Measurements from ENCODE around the gene CCDC154. TPM values are rescaled to one million over a fixed set of nuclear protein-coding genes. Genes with fewer than 3 reads are reported as not detected.

The CCDC154 gene
- total RNA-seq, 4 donors from 2014 or later, result 0.34 to 3.5 (median 0.39) TPM; not detected in 1

DNA sequence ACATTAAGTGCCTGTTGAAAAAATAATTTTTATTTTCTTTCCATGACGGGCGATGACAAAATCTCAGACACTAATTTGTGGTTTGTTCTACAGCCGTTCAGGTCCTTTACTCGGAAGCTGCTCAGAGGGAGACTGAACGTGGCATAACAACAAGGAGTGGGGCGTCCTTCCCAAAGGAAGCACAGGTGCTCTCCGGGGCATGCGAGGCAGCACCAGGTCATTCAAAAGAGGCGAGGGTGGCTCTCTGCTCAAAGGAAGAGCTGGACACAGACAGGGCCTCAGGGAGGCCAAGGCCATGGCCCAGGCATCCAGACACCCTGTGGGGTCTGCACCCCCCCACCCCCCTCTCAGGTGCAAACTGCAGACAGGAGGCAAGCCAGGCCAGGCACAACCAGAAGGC lies 46.0 kb downstream of the CCDC154 start:
- Histone ChIP-seq H3K36me3 (peaks cover 94% of the 10 kb centered on the region), H3K9me3 (no peaks in the 10 kb centered on the region), H3K27ac (no peak overlapping the region), H3K27me3 (no peaks in the 10 kb centered on the region), H3K4me3 (no peak overlapping the region), H3K4me1 (no peaks in the 10 kb centered on the region)
- no peak for DNase-seq (ENCODE audit: low spot score in 2 of 2)
- WGBS, result 95% methylated on average over 9 of the region's 9 CpGs
- TF ChIP-seq, protein P1, sequence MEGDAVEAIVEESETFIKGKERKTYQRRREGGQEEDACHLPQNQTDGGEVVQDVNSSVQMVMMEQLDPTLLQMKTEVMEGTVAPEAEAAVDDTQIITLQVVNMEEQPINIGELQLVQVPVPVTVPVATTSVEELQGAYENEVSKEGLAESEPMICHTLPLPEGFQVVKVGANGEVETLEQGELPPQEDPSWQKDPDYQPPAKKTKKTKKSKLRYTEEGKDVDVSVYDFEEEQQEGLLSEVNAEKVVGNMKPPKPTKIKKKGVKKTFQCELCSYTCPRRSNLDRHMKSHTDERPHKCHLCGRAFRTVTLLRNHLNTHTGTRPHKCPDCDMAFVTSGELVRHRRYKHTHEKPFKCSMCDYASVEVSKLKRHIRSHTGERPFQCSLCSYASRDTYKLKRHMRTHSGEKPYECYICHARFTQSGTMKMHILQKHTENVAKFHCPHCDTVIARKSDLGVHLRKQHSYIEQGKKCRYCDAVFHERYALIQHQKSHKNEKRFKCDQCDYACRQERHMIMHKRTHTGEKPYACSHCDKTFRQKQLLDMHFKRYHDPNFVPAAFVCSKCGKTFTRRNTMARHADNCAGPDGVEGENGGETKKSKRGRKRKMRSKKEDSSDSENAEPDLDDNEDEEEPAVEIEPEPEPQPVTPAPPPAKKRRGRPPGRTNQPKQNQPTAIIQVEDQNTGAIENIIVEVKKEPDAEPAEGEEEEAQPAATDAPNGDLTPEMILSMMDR (IDR thresholded peaks at IDR 0.05), result no peak
- TF ChIP-seq EP300 (IDR thresholded peaks at IDR 0.05), result no peak
- no peak for TF ChIP-seq POLR2AphosphoS5 (IDR thresholded peaks at IDR 0.05)
- no peak for TF ChIP-seq POLR2A (IDR thresholded peaks at IDR 0.05)

DNA sequence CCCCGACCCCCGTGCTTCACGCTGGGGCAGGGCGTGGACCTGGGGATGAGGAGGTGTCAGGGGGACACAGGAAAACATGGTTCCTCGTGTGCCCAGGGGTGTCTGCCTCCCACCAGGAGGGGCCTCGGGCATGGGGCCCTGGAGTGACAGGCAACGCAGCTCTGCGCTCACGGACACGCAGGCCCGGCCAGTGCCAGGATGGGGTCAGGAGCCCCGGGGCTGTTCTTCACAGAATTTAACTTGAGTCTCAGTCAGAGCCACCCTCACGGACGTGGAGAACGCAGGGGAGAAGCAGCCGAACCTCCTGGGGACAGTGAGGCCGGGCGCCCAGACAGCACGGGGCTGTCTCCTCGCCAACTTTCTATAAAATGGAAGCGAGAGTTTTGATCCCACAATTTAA lies 46.6 kb downstream of the CCDC154 start:
- Histone ChIP-seq H3K4me1 (no peaks in the 10 kb centered on the region), H3K36me3 (peaks cover 95% of the 10 kb centered on the region), H3K9me3 (no peaks in the 10 kb centered on the region), H3K27ac (no peak overlapping the region), H3K4me3 (no peak overlapping the region), H3K27me3 (no peaks in the 10 kb centered on the region)
- no peak for DNase-seq (ENCODE audit: low spot score in 2 of 2)
- 93% methylated on average over 20 of the region's 21 CpGs for WGBS
- TF ChIP-seq POLR2AphosphoS5 (IDR thresholded peaks at IDR 0.05), result no peak
- TF ChIP-seq POLR2A (IDR thresholded peaks at IDR 0.05), result no peak
- TF ChIP-seq, protein P1 (IDR thresholded peaks at IDR 0.05), result no peak

GRCh38 chr16:1395444-1396031 lies 48.8 kb downstream of the CCDC154 start:
- Histone ChIP-seq H3K27me3 (no peaks in the 10 kb centered on the region), H3K27ac (no peak overlapping the region), H3K9me3 (no peaks in the 10 kb centered on the region), H3K4me3 (no peak overlapping the region), H3K36me3 (peaks cover 91% of the 10 kb centered on the region), H3K4me1 (no peaks in the 10 kb centered on the region)
- WGBS, result 90% methylated on average over 13 of the region's 22 CpGs
- TF ChIP-seq POLR2A (IDR thresholded peaks at IDR 0.05) (no peak), EP300 (IDR thresholded peaks at IDR 0.05) (no peak), POLR2AphosphoS5 (IDR thresholded peaks at IDR 0.05) (no peak)
- no peak for DNase-seq (ENCODE audit: low spot score in 2 of 2)

GRCh38 chr16:1394367-1394951 lies 49.9 kb downstream of the CCDC154 start:
- TF ChIP-seq POLR2A (IDR thresholded peaks at IDR 0.05), result no peak
- TF ChIP-seq EP300 (IDR thresholded peaks at IDR 0.05), result no peak
- TF ChIP-seq, protein P1 (IDR thresholded peaks at IDR 0.05), result no peak
- TF ChIP-seq POLR2AphosphoS5 (IDR thresholded peaks at IDR 0.05), result no peak
- Histone ChIP-seq H3K4me1 (no peaks in the 10 kb centered on the region), H3K27me3 (no peaks in the 10 kb centered on the region), H3K36me3 (peaks cover 92% of the 10 kb centered on the region), H3K4me3 (no peak overlapping the region), H3K9me3 (no peaks in the 10 kb centered on the region), H3K27ac (no peak overlapping the region)
- WGBS, result 86% methylated on average over 14 of the region's 19 CpGs
- DNase-seq (ENCODE audit: low spot score in 2 of 2), result no peak

DNA sequence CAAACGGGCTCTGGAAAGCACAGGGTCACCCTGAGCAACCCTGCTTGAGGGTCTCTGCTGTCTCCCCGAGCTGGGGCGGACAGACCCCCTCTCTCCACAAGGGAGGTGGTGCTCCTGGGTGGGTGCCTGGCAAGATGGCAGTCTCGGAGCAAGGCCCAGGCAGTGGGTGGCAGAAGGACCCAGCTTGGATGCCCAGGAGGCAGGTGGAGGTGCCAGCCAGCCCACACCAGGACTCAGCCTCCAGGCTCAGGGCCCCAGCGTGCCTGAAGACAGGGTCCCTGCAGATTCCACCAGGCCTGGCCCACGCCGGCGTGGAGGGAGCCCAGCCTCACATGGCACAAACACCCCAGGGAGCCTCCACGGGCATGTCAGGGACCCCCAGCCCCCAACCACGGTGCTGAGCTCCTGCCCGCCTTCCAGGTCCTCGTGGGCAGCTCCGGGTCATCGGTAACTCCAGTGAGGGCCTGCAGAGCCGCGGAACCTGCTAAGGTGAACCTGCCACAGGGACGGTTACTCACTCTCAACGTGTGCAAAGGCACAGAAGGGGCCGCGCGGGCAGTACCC lies 50.7 kb downstream of the CCDC154 start:
- peaks cover 92% of the 10 kb centered on the region for H3K36me3 ChIP-seq
- no peak overlapping the region for H3K27ac ChIP-seq
- H3K4me1 ChIP-seq, result no peaks in the 10 kb centered on the region
- WGBS, result 95% methylated on average over 13 of the region's 21 CpGs
- no peaks in the 10 kb centered on the region for H3K27me3 ChIP-seq
- no peak overlapping the region for H3K4me3 ChIP-seq
- TF ChIP-seq EP300 (IDR thresholded peaks at IDR 0.05), result no peak
- TF ChIP-seq, protein P1 (IDR thresholded peaks at IDR 0.05), result no peak
- TF ChIP-seq POLR2A (IDR thresholded peaks at IDR 0.05), result no peak
- no peak for TF ChIP-seq POLR2AphosphoS5 (IDR thresholded peaks at IDR 0.05)
- H3K9me3 ChIP-seq, result no peaks in the 10 kb centered on the region
- DNase-seq (ENCODE audit: low spot score in 2 of 2), result no peak

Data from suprapubic skin (tissue), 4 donors.